ENCODE measurements around the gene TFDP1.
"Not testable (repeated sequence)": the region's sequence is repeated elsewhere in the genome, so short reads cannot be mapped to it uniquely, and the experiment has no call there.

TFDP1 gene

DNA sequence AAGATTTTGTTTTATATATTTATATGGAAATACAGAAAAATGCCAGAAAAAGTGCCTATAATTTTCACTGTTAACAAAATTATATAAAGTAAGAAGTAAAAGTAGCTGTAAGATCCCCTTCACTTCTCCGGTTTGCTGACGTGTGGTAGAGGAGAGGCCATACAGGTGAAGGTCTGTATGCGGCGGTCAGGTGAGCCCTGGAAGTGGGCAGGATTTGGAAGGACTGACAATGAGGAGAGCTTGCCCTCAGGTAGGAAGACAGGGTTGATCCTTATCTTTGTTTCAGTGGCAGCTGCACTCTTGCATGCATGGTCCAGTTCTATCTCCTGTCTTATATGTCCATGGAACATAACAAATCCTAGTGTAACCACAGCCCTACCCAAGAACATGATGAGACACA is 16.9 kb upstream of the TFDP1 start:
- DNase-seq (ENCODE audit: low read depth in 2 of 2), result no peak

DNA sequence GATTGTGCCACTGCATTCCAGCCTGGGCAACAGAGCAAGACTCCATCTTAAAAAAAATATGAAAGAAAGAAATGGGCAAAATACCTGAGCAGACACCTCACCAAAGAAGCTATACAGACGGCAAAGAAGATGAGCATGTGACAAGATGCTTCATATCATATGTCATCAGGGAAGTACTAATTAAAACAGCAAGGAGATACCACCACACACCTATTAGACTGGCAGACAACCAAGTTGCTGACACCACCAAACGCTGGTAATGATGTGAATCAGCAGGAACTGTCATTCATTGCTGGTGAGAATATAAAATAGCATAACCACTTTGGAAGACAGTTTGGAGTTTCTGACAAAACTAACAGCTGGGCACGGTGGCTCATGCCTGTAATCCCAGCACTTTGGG is 11.5 kb upstream of the TFDP1 start:
- DNase-seq (ENCODE audit: low read depth in 2 of 2), result no peak

DNA sequence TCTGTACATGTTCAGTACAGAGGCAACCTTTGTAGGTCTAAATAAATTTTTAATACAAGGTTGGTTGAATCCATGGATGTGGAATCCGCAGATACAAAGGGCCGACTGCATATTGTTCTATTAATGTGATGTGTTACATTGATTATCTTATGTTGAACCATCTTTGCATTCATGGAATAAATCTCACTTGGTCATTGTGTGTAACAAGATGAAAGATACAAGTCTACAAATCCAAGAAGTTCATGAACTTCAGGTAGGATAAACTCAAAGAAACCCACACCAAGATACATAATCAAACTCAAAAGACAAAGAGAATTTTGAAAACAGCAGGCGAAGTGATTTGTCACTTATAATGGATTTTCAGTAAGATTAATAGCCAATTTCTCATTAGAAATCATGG is 8.0 kb upstream of the TFDP1 start:
- DNase-seq (ENCODE audit: low read depth in 2 of 2), result no peak

- no peak for DNase-seq (ENCODE audit: low read depth in 2 of 2)
Measured at GRCh38 chr13:113577881-113578435, 6.6 kb upstream of the TFDP1 start.

DNA sequence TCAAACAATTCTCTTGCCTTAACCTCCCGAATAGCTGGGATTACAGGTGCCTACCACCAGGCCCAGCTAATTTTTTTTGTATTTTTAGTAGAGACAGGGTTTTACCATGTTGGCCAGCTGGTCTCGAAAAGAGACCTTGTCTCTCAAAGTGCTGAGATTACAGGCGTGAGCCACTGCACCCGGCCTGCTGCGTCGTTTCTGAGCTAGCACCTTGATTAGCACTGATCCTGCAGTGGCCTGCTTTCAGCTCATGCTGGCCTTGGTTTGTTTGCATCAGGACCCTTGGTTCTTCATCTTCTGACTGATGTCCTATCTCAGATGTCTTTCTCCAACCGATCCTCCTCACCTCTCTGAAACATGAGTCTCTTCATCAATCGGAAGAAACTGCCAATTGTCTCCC is 4.9 kb upstream of the TFDP1 start:
- DNase-seq (ENCODE audit: low read depth in 2 of 2), result no peak

DNA sequence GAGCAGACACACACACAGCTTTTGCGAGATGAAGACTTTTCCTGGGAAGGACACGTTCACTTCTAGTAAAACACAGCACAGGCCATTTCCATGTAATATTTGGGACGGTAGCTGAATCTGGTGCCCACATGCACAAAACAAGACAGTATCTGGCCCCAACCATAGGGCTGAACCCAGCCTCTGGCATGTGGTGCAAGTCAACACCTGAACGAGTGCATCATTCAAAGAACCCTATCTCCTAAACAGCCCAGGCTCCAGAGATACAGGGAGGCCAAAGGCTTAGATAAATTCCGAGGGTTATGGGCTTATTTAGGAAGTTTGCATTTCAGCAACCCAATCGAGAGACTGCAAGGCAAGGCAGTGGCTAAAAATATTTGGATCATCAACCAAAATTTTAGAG is 2.7 kb upstream of the TFDP1 start:
- DNase-seq (ENCODE audit: low read depth in 2 of 2), result no peak

GRCh38 chr13:113582841-113583631 is 1.5 kb upstream of the TFDP1 start:
- no peak for DNase-seq (ENCODE audit: low read depth in 2 of 2)

- DNase-seq (ENCODE audit: low read depth in 2 of 2), result peak; percentile 13 to 34
Measured at GRCh38 chr13:113584870-113585671, 518 bp downstream of the TFDP1 start.

GRCh38 chr13:113585896-113586295 is 1.3 kb downstream of the TFDP1 start:
- DNase-seq (ENCODE audit: low read depth in 2 of 2), result no peak

DNA sequence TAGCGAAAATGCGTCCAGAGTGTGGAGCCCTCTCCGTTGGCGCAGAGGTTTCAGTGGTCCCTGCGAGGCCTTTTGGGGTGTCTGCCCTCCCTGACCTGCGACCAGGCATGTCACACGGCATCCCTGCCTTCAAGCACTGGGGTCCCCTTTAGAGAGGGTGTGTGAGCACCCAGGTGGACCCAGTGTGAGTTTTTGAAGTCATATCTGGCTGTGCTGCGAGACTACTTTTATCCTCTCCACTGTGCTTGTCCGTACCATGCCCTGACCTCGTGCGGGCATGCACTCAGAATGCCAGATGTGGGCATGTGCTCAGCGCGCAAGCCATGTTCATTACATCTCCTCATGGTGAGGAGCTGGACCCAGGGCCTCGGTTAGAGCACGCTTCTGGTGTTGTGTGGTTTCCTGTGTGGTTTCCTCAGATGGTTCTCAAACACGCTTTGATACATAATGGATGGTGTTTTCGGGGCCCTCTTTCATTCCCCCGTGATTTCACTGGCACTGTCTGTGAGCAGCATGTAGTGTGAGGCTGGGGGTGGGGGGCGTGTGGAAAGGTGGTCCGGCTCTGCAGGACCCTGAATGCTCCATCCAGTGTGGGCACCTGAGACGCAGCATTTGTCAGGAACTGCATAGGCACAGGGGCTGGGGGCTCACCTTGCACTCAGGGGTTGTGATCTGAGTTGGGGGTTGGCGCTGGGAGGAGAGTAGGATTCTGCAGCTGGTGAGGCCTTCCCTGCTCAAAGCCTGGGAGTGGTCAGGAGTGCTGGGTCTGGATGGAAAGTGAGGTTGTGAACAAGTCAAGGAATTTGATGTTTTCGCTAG is 2.3 kb downstream of the TFDP1 start:
- no peak for DNase-seq (ENCODE audit: low read depth in 2 of 2)

DNA sequence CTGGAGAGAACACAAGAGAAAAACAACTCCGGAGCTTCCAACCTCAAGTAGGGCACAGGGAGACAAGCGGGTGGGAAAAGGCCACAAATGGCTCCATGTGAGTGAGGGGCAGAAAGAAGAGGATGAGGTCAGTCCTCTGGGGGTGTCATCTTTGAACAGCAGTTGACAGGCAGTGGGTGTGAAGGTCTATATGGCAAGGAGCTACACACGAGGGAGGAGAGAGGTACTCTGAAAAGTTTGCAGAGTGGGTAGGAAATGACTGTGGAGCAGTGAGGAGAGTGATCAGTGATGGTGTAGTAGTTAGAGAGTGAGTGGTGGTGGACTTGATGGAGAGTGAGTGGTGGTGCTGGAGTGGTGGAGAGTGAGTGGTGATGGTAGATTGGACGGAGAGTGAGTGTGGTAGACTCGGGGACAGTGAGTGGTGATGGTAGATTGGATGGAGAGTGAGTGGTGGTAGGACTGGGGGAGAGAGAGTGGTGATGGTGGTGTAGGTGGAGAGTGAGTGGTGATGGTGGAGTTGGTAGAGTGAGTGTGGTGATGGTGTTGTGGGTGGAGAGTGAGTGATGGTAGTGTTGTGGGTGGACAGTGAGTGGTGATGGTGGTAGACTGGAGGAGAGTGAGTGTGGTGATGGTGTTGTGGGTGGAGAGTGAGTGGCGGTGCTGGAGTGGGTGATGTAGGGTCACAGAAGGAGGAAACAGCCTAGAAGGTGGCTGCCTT is 4.0 kb downstream of the TFDP1 start:
- no peak for DNase-seq (ENCODE audit: low read depth in 2 of 2)

- no peak for DNase-seq (ENCODE audit: low read depth in 2 of 2)
Measured at GRCh38 chr13:113589251-113589960, 4.9 kb downstream of the TFDP1 start.

DNA sequence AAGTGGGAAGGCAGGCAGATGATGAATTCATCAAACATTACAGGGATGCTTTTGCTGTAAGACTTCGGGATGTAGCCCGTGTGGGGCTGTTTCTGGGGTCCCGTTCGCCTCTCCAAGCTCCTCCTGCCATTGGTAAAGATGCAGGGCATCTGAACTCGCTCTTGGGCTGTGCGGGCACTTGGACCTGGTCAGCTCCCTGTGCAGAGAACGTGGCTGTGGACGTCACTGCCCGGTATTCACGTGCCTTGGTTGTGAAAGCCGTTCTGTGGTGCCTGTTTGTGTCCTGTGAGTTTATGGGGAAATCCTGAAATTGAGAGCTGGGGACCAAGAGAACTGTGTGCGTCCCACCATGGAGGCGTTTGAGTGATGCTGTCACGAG is 5.4 kb downstream of the TFDP1 start:
- DNase-seq (ENCODE audit: low read depth in 2 of 2), result no peak

- DNase-seq (ENCODE audit: low read depth in 2 of 2), result no peak
Measured at GRCh38 chr13:113591750-113592149, 7.2 kb downstream of the TFDP1 start.

DNA sequence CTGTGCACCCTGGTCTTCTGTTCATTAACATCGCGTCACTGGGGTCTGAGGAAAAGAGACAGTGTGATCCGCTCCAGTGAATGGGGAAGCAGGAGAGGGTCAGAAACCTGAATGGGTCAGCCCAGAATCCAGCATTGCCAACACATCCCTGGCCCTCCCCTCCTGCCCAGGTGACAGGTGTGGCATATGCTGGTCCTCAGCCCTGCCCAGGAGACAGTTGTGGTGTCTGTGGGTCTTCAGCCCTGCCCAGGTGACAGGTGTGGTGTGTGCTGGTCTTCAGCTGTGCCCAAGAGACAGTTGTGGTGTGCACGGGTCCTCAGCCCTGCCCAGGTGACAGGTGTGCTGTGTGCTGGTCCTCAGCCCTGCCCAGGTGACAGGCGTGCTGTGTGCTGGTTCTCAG is 8.0 kb downstream of the TFDP1 start:
- no peak for DNase-seq (ENCODE audit: low read depth in 2 of 2)

DNA sequence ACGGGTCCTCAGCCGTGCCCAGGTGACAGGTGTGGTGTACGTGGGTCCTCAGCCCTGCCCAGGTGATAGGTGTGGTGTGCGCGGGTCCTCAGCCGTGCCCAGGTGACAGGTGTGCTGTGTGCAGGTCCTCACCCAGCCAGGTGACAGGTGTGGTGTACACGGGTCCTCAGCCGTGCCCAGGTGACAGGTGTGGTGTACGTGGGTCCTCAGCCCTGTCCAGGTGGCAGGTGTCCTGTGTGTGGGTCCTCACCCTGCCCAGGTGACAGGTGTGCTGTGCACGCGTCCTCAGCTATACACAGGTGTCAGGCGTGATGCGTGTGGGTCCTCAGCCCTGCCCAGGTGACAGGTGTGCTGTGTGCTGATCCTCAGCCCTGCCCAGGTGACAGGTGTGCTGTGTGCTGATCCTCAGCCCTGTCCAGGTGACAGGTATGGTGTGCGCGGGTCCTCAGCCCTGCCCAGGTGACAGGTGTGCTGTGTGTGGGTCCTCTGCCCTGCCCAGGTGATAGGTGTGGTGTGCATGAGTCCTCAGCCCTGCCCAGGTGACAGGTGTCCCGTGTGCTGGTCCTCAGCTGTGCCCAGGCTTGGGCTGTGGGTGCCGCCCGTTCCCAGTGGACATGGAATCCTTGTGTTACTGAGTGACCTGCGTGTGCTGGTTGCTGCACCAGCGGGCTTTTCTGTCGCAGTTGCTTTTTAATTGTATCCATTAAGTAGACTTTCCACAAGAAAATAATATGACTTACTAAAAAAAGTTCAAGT is 9.7 kb downstream of the TFDP1 start:
- not testable (repeated sequence) for DNase-seq (ENCODE audit: low read depth in 2 of 2)

DNA sequence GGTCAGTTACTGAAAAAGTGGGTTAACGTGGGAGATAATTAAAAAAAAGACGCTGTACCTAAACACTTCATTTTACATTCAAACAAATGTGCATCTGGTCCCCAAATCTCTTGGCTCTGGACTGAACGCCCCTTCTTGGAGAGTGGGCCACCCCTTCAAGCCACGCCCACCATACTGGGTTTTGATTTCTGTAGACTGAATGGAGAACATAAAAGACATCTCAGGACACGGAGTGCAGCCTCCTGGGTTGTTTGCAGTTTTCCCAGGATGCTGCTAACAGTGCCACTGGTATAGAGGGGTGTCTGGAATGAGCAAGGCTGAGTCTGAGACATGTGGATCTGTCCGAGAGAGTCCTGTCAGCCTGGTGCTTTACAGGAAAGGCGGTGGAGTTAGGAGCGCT is 10.6 kb downstream of the TFDP1 start:
- no peak for DNase-seq (ENCODE audit: low read depth in 2 of 2)

DNA sequence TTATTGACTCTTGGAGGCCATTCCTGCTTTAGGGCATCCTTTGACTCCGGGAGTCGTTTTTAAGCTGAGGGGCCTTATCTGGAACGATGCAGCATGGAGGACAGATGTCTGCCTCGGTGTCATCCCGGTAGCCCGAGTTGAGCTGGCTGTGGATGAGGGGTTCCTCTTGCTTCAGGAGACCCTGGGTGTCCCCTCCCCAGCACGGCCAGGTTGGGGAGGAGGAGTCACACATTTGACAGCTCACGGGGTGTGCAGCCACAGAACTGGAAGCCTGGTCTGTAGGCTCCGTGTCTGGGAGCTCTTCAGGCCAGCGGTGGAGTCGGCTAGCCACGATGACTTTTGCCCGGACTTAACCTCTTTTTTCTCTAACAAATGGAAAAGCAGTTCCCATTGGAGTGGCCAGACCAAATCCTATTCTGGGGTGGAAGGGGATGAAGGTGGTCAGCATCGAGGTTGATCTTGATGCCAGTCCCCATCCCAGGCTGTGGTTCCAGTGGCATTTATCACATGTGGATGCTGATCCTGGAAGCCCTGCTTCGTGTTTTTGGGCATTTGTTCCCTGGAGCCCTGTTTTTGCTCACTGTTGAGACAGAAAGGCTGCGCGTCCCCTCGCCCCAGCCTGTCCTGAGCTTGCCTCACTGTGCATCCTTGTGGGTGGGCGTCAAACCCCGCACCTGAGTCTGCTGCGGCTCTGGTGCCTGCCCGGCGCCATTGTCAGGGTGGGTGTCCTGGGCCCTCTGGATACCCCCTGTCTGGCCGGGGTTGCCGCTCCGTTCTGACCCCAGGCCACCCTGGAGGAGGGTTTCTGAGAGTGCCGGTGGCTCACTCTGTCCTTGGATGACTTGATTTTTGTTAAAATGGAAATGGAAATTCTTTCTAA is 12.0 kb downstream of the TFDP1 start:
- DNase-seq (ENCODE audit: low read depth in 2 of 2), result no peak
